T follicular helper cell (primary cell): Measurements from ENCODE around the gene IL1RN.

ENCODE experiments used
- DNase-seq: peaks from one replicate; pipeline ENCODE4 v3.0.0-alpha.2; 2020; ENCODE audit warnings: low read depth

Gene IL1RN

DNA sequence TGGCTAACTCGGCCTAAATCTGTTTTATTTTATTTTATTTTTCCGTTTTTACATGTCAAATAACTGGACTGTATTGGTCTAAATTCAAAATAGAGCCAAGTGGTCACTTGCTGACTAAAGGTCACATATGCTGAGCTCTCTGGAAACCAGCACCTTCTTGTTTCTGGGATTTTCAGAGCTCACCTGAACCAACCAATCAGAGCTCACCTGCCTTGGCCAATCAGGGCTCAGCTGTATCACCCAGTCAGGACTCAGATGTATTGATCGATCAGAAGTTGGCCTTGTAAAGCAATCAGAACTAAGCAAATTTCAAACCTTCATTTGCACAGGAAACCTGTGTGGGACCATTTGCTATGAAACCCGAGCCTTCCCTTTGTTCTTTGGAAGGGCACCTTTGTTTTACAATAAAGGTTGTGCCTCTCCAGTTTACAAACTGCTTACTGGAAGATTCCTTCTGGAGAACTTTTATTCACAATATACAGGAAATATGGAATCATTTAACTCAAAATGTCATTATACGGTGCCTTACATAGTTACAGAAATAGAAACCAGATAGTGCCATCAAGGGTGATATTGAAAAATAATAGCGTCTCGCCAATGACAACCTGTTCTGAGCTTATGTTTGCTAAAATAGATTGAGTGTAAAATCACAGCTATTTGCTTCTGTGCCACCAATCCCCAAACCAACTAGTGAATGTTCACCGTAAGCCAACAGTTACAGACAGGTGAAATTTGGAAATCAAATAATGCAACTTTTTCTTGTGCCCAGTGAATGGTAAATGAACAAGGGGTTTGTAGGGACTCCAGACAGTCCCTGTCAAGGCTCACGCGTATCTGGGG, 29.1 kb downstream of the IL1RN start:
- no peak for DNase-seq

DNA sequence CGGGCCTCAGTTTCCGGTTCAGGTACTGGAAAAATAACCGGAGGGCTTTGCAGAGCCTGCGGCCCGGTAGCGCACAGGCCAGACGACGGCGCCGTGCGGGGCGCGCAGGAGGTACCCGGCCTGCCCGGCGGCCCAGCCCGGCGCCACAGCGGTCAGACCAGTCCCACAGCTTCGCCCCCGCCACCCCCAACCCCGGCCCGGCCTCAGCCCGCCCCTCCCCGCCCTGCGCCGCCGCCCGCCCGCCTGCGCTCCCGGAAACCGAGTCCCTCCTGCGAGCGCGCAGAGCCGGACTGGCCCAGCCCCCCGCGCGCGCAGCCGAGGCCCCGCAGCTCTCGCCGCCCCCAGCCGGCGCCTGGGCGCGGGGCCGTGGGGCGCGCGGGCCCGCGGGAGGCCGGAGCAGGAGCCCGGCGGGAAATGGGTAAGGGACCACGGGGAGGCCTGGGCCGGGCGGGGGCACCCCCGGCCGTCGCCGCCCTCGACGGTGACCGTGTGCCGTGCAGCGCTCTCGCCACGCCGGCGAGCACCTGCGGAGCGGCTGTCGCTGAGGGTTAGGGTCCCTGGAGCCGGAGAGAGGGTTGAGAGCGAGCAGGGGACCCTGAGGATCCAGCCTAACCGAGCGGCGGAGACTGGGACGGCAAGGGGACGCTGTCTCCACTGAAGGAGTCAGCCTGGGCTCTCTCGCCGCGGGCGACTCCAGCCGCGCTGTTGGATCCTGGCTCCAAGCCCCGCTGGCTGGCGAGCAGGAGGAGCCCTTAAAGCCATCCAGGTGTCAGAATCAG, 29.9 kb downstream of the IL1RN start:
- no peak for DNase-seq

DNA sequence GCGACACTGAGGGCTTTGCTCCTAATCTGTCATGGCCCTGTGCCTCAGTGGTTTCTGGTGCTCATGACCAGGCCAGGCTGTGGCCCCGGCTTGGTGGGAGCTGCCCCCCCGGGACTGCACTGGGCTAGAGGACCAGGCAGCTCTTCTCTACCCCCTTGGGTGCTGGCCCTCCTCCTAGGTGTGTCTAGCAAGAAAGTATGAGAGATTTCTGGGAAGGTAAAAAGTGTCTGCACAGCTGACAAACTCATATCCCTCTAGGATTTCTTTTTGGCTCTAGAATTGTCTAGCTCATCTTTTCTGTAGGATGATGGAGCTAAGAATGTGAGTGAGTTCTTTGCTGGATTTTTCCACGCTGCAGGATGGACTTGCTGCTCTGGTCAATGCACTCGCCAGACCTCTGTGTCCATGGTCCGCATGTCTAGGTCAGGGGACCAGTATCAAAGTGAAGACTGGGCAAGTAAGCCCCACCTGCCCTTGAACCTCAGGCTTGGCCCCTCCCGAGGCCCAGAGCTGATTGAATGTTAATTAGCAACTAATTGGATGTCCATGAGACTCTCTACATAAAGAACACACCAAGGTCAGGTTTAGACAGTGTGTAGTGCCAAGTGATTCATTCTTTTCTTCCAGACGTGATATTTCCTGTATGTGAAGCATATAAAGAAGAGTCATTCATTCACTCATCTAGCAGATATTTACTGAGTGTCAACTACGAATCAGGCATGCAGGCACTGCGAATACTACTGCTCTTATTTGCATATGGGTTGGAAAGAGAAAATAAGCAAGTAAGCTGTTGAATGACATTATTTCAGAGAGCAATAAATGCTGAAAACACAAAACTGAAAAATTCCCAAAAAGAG, 30.7 kb downstream of the IL1RN start:
- no peak for DNase-seq

DNA sequence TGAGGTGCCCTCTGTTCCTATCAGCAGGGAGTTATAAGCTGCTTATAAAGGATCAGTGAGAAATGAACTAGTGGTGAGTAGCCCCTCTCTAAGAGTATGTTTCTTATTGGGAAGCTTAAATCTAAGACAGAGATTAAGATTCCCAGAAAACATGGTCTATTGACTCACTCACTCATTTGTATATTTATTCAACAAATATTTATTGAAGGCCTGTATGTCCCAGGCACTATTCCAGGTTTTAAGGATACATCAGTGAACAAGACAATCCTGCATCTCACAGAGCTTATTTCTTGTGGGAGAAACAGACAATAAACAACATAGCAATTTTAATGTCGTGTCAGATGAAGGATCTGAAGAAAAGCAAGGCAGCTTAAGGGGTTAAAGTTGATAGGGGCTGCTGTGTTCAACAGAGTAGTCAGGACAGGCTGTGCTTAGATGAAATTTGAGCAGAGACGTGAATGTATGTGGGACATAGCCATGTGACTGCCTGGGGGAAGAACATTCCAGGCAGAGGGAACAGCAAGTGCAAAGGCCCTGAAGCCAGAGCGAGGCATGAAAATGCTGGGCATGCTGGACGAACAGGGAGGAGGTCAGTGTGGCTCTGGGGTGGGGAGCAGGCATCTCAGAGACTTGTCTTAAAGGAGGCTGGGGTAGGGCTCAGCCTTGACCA, 31.6 kb downstream of the IL1RN start:
- DNase-seq, result no peak

DNA sequence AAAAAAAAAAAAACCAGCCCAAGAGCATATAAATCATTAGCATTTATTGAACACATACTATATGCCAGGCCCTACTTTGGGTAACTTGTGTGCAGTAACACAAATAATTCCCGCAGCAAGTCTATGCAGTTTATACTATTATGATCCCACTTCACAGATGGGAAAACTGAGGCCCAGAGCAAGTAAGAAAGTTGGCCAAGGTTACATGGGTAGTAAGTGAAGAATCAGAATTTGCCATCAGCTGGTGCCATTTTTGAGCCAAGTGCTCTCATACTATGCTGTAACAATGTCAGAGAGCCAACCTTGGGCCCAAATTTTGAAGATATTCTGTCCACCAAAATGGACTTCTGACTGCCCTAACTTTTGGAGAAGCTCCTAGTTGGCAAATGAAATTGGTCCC, 32.9 kb downstream of the IL1RN start:
- no peak for DNase-seq

DNA sequence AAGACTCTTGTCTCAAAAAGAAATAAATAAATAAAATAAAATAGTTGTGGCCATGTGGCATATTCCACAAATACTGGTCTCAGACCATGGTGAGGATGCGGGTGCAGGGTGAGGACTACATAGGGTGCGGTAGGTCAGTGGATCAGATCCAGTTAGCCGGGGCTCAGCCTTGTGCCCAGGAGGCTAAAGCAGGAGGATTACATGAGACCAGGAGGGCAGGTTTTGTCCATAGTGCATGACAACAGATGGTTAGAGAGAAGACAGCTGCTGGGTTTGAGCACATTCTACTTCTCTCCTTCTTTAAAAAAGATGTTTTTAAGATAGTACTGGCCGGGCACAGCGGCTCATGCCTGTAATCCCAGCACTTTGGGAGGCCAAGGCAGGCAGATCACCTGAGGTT, 33.6 kb downstream of the IL1RN start:
- DNase-seq, result no peak

DNA sequence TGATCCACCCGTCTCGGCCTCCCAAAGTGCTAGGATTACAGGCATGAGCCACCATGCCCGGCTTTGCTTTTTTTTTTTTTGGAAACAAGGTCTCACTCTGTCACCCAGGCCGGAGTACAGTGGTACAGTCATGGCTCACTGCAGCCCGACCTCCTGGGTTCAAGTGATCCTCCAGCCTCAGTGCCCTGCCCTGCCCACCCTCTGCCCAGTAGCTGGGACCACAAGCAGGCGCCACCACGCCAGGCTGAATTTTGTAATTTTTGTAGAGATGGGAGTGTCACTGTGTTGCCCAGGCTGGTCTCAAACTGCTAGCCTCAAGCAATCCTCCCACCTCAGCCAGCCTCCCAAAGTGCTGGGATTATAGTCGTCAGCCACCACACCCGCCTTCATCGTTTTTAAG, 34.8 kb downstream of the IL1RN start:
- DNase-seq, result no peak

DNA sequence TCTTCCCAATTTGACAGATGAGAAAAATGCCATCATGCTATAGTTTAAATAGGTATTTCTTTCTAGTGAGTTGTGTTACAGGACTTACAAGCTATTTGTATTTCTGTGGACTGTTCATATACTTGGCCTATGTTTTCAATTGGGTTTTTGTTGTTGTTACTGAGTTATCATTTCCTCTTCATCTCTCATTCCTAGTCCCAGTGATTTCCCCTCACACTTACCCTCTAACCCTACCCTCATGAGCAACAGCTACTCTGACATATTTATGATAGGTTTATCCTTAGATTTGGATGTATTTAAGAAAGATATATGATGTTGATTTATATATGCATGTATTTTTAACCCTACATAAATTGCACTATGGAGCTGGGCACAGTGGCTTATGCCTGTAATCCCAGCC, 35.5 kb downstream of the IL1RN start:
- DNase-seq, result no peak

DNA sequence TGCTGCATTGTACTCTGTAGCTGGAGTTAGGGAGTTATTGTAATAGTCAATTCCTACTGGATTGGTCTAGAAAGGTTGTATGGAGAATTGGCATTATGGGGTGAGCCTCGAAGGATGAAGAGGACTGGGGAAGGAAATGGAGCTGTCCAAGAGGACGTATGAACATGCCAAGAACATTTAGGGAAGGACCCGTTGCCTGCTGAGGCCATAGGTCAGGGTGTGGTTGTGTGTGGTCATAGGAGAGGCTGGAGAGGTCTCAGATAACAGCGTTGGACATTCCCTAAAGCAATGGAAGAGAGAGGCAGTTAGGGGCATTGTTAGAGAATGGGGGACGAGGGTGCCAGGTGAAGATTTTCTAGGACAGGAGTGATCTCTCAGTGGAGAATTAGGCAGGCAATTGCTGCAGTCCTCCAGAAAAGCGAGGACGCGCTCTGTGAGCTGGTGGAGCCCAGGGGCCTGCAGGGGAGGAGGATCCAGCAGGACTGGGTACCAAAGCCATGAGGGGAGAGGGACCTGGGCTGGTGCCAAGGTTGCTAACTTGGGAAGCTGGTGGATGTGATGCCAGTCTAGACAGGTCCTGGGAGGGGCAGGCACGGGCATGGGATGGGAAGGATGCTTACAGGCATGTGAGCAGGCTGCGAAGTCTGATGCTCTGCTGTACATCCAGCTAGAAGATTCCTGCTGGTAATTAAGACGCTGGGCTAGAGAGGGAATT, 37.0 kb downstream of the IL1RN start:
- DNase-seq, result no peak

DNA sequence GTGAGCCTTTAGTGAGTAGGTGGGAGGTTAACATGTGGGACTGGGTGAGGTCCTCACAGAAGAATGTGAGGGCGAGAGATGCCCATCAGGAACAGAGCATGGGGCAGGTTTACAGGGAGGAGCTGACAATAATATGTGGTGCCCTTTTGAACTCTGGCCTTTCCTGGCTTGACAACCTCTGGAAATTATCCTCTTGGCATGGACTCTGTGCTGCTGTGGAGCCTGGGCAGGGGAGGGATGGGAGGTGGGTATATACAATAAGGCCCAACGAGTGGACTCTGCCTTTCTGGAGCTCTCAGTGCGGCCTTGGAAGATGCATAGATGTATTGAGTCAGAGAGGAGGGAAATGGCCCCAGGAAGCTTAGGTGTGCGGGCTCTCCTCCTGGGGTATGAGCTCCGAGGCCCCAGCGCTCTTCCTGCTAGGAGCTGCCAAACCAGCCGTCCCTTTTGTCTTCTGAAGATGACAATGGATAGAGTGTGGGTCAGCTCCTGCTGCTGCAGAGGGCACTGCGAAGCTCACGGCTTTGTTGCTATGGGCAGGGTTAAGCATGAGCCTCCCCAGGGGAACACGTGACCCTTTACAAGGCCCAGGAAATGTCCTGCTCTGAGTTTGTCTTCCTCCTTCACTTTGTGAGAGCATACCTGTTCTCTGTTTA, 37.7 kb downstream of the IL1RN start:
- no peak for DNase-seq

DNA sequence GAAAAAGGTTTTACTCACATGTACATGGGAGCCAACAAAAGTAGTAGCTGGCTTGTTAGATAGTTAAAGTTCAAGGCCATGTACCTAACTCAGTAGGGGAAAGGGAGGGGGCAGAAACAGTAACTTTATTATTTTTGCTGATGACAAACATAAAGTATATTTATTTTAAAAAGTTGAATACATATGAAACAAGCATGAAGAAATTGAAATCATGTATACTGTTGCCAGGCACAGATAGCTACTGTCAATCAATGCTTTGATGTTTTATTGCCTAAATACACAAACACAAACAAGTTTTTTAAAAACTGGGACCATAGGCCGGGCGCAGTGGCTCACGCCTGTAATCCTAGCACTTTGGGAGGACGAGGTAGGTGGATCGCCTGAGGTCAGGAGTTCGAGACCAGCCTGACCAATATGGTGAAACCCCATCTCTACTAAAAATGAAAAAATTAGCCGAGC, 38.8 kb downstream of the IL1RN start:
- no peak for DNase-seq

DNA sequence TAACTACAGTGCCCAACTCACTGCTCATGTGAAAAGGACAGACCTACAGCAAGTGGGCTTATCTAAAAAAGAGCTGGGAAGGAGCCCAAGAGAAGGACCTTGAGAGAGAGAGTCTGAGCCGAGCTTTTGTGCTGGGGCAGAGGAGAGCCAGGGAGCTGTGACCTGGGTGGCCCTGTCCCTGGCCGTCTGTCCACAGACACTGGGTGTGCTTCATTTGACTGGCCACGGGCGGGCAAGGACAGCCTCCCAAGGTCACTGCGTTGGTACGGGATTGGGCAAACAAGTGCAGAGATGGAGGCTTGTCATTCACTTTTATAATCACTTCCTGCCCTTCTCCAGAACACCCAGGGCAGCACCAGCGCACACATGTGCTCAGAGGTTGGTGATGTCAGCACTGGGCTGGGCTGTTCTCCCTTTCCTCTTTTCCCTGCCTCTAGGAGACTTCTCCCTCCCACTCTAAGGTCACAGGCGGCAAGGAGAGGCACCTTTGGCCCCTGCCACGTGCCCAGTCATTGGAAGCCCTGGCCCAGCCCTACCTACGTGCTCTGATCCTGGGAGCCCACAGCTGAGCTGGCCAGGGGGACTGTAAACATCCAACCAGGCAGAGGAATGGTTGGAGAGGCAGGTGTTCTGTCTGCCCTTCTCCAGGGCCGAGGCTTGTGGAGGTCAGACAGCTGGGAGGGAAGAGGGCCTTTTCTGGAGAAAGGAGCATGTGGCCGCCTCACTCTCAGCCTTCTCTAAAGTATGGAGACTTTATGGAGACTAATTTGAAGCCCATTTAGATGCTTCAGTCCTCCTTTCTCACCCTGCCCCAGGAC, 39.9 kb downstream of the IL1RN start:
- DNase-seq, result no peak

DNA sequence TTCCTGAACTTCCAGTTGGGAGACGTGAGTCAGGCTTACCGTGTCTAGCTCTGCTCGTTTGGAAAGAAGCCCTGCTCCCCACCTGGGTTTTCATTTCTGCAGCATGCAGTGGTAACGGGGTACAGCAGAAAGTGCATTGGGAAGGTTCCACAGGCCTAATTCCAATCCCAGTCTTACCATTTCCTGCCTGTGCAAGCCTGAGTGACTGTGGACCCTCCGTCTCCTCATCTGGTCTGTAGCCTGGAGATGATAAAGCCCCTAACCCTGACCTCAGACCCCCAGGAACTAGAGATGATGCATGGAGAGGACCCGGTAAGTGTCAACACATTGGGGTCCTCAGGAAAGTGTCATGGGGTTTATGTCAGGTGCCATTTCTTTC, 40.6 kb downstream of the IL1RN start:
- no peak for DNase-seq

DNA sequence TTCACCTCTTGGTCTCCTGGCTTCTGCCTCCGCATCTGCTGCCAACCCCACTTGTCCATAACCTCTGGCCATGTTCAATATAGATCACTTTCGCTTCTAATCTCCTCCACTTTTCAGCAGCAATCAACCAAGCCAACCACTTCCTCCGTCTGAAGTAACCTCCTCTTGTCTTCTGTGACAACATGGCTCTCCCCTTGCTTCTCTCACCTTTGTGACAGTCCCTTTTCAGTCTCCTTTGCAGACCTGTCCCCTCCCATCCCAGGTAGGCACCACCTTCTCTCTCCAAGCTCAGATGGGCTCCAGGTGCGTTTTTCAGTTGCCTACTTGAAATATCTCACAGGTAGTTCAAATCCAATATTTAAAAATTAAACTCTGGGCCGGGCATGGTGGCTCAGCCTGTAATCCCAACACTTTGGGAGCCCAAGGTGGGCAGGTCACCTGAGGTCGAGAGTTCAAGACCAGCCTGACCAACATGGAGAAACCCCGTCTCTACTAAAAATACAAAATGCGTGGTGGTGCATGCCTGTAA, 41.7 kb downstream of the IL1RN start:
- no peak for DNase-seq

DNA sequence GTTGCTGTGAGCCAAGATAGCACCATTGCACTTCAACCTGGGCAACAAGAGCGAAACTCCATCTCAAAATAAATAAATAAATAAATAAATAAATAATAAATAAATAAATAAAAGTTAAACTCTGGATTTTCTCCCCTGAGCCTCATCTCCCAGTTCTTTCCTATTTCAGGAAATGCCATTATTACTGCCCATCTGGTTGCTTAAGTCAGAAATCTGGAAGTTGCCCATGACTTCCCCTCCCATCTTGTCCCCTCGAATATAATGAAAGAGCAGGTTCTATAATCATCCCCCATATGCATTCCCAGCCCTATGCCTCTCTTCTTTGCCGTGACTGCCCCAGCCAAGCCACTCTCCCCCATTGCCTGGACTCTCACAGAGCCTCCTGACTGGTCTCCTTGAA, 42.2 kb downstream of the IL1RN start:
- no peak for DNase-seq

DNA sequence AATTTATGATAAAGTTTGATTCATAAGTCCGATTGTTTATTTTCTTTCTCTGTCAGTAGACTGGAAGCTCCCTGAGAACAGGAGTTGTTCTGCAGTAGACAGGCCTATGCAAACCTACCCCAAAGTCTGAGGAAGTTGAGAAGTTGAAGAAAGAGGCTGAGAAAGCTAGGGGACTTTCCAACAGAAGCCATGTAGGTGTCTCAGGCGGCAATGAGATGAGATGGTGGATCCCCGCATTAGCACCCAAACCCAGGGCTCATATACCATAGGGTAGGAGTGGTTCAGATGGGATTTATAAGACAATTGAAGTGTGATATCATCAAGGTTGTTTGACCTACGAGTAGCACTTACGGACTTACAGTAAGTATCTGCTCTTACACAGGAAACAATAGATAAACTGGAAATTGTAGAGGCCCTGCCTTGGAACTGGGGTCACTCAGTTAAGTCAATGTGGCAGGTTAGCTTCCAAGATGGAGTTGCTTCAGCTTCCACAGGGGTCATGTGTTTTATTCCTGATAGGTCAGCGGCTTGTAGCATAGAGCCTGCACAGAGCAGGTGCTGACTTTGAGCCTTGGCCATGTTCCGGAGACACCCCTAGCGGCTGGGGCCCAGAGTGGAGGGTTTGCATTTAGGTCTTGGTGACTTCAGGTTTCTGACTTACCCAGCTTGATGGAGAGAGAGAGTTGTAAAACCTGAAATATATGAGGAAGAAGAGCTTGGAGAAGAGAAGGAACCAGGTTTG, 44.1 kb downstream of the IL1RN start:
- no peak for DNase-seq

DNA sequence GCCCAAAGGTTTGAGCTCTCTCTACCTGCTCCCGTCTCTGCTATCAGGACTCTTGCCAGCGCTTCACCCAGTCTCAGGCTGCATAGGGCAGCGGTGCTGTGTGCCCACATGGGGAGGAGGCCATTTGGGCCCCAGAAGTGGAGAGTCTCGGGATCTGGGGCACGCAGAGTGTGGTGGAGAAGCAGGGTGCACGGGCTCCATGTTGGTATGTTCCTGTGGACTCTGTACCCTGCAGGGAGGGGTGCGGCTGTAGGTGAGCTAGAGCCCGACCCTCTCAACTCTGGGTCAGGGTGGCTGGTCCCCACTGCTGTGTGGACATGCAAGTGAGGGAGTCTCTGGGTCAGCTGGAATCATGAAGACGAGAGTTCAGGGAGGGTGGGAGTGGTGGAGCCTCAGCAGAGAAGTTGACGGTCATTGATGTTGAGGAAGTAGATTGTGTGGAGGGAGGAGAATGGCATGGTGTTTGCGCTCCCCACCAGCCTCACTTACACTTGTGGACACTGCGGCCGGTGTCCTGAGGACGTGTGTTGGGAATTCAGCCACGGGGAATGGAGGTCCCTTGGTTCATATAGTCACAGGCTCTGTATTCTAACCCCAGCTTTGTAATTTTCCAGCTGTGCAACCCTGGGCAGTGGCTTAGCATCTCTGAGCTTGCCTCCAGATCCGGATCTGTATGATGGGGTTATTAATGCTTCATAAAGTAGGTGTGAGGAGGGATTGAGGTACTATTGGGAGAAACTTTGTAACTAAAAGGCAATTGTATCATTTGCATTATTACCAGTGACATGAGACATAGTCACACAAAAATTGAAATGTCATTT, 45.5 kb downstream of the IL1RN start:
- DNase-seq, result no peak
